Ishikawa (cell line): ENCODE results near the gene PELI2.

Experiments used
- EGR1 ChIP-seq: IDR thresholded peaks from 2 replicates; pipeline ENCODE4 v1.6.1; 2012
- EP300 ChIP-seq: IDR thresholded peaks from 2 replicates; pipeline ENCODE4 v1.6.1; 2012; ENCODE audit warnings: borderline replicate concordance

DNA sequence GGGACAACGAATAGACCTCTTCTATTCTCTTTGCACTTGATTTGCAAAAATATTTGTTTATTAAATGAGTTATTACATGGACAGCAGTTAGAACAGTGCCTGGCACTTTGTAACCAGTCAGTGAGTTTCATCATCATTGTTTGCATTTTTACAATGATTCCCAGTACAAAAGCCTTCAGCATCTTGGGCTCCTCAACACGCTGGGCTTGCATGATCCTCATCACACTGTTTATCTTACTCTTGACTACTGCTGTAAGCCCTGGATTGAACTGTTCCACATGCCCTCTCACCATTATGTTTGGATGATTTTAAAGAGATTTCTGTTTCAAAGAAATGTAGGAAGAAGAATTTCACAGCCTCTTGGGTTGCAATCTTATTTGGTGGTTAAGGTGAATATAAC lies 204.3 kb downstream of the PELI2 start:
- TF ChIP-seq EGR1 (no peak), EP300 (no peak)
